ENCODE measurements around the gene SYT13.
A peak's percentile ranks its signal among the peaks of the same experiment; 100 is the strongest.
"Not testable (repeated sequence)": the region's sequence is repeated elsewhere in the genome, so short reads cannot be mapped to it uniquely, and the experiment has no call there.

The SYT13 gene

DNA sequence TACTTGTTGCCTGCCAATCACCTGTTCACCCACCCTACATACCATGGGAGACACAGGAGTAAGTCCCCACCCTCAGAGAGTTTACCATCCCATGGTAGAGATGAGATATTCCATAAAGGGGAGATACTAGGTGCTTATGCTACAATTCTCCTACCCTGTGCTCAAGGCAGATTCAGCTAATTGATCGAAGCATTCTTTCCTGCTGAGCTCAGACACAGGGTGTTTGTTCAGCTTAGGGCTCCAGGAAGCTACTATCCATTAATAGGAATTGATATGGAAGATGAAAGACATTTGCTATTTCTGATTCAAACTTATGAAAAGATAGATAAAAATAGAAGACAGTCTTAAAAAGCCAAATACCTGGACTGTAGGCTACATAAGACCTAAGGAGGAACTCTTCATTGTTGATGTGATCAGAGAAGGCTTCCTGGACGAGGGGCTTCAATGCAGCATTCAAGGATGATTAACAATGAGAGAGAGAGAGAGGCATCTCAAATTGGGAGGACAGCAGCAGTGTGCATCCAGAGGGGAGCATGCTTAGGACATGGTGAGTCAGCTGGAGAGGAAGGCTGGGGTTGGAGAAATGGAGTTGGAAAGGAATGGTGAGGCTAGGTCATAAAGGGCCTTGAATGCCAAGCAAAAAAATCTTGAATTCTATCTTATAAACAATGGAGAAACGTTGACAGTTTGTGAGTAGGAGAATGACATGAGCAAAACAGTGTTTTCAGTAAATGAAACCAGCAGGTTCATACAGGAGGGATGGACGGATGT is 15.0 kb downstream of the SYT13 start:
- no peak for DNase-seq

DNA sequence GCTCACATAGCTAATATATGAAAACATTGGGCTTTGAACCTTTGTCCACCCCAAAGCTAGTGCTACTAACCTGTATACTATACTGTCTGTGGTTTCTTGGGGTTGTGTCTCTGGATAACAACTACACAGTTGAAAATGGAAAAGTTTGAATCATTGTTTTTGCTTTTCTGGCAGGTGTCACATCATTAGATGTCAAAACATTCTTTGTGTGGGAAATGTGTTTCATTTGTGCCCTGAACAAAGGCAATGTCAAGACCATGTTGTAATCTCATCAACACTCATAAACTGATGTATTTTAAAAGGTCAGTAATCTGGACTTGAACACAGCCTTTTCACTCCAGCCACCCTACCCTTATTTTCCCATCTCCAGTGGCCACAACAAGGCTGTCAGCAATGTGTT is 16.5 kb downstream of the SYT13 start:
- DNase-seq: no peak

DNA sequence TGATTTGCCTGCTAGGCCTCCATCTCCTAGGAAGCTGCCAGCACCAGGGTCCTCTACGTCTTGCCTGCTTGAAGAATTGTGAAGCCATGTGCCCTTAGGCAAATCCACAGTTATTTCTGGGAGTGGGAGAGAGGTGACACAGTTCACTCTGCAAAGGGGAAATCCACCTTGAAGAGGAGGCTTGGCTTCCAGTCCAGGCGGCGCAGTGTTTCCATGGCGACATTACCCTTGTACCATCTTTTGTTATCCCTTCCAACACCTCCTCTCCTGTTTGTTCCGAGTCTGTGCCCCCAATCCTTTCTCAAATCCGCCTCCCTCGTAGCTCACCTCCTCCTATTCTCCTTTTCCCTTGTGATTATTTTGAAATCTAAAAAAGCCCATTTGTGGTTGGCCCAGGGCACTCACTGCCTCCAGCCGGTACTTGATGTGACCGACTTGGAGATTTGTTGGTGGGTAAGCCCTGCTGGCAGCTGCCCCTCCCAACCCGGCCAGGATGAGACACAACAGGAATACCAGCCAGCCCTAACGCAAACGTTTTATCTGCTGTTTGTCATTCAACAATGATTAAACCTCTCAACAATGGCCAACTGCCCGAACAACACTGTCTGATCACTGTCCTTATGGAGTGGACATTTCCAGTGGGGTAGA is 18.4 kb downstream of the SYT13 start:
- no peak for DNase-seq

DNA sequence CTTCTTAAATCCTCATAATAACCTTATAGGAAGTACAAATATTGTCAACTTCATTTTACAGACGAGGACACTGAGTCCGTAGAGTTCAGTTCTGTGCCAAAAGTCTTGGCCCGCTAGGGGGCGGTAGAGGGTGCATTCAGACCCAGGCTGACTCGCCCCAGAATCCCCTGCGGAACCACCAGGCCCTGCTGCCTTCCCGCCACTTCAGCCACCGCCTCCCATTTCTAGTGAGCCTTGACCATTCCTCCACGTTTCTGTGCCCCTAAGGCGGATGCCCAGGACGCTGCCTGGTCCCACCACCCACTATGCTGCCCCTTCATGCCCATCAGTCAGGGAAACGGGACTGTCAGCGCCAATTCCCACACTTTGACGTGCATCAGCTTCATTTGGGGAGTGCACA is 19.1 kb downstream of the SYT13 start:
- no peak for DNase-seq

DNA sequence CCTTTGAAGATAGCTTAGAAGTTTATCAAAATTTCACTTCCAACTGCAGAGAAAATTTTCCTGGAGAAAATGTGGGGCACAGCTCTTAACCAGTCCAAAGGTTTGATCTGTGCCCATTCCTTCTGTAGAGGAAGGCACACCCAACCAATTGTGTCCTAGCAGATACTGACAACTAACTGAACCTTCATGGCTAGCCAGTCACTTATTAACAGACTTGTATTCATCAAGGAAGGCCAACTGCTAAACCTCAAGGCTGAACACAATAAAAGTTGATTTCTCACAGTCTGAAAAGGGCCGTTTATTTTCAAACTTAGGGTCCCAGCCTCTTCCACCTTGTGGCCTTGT is 19.5 kb downstream of the SYT13 start:
- DNase-seq: no peak

DNA sequence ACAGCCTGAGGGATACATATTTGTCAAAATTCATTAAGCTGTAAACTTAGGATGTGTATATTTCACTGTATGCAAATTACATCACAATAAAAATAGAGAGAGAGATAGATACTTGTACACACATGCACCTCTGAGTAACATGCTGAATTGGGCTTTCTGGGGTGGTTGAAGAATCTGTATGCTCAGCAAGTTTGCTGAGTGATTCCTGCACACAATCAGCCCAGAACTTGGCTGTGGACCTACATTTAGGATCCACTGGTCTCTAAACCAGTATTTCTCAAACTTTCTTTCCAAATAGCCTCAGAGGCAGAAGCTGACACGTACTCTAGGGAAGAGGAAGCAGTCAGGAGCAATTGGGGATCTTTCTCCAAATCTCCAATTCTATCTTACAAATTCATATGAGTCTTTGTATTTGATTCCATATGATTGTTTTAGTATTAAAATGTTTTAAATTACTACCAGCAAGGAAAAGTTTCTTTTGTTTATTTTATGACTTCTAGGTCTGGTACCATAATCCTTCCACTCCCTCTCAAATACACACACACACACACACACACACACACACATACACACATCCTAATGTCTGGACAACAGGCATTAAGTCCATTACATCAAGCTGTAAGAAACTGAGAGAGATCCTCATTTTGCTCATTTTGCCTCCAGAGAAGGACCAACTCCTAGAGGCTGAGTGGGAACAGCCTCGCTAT is 20.0 kb downstream of the SYT13 start:
- DNase-seq: no peak

DNA sequence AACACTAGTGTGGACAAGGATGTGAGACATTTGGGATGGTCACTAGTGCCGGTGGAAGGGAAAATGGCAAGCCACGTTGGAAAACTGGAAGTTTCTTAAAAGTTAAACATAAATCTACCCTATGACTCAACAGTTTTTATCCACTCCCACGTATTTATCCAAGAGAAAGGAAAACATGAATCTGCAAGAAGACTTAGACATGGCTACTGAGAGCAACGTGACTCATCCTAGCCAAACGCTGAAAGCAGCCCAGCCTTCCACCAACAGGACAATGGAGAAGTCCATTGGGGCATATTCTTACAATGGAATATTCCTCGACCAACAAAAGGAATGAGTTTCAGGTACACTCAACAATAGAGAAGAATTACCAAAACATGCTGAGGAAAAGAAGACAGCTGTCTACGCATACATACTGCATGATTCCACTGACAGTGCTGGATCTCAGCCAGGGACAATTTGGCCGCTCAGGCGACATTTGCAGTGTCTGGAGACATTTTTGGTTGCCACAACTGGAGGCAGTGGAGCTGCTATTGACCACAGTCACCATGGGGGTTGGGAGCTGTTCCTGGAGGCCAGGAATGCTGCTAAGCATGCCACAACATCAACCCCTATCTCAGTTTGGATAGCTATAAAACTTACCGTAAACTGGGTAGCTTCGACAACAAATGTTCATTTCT is 21.2 kb downstream of the SYT13 start:
- DNase-seq: no peak

DNA sequence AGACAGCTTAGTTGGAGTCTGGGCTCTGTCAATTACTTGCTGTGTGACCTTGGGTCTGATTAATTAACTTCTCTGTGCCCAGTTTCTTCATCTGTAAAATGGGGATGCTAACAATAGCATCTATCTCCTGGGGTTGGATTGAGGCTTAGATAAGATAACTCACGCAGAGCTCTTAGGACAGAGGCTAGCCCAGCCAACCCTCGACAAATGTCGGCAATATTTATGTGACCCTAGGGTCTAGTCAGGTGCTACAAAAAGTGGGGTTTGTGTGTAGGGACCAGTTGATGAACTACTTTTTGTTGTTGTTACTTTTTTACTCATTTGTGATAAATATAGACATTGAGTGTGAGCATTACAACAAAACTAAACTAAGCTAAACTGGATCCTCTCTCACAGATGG is 22.4 kb downstream of the SYT13 start:
- DNase-seq: no peak

DNA sequence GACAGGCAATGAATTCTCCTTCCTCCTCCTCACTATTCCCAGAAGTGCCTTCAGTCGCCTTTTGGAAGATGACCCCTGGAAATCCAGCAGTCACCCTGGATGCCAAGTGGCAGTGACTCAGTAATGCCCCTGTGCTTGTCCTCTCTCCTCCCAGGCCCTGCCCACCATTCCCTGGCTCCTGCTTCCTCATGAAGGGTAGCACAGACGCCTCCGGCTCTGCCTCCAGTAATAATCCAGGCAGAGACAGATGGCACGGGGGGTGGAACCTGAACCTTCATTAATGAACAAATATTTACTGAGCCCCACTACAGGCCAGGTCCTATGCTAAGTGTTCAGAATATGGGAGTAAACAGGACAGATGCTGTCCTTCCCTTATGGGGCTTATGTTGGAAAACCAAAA is 23.2 kb downstream of the SYT13 start:
- DNase-seq: peak; percentile 90

DNA sequence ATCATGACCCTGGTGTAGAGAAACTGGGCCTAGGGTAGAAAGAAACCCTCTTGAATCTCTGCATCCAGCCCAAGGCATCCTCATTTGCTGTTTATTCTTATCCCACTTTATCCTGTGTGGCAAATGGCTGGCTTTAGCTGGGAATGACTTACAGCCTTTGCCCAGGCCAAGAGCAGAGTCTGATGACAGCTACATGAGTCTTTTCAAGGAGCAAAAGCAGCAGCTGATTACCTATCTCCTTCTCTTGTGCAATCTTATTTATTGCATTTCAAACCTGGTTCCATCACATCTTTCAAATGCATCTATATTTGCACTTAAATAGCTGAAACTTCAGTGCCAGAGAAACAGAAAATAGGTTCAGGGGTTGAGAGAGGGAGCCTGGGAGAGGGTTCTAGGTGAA is 26.1 kb downstream of the SYT13 start:
- DNase-seq: no peak

DNA sequence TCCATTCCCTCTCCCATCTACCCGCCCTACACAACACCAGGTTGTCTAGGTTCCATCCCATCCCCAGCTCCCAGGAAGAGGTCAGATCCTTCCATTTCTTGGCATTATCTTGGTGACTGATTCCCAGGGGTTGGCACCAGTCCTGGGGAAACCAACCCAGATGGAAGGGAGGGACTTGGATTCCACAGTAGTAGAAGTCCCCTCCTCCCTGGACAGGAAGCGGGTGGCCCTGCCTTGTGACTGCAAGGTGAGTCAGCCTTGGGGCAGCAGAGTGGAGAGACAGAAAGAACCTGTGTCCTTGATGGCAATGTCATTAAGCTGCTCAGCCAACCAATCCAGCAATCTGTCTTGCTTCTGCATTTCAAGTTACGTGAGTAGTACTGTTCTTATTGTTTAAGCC is 26.5 kb downstream of the SYT13 start:
- DNase-seq: peak; percentile 78

DNA sequence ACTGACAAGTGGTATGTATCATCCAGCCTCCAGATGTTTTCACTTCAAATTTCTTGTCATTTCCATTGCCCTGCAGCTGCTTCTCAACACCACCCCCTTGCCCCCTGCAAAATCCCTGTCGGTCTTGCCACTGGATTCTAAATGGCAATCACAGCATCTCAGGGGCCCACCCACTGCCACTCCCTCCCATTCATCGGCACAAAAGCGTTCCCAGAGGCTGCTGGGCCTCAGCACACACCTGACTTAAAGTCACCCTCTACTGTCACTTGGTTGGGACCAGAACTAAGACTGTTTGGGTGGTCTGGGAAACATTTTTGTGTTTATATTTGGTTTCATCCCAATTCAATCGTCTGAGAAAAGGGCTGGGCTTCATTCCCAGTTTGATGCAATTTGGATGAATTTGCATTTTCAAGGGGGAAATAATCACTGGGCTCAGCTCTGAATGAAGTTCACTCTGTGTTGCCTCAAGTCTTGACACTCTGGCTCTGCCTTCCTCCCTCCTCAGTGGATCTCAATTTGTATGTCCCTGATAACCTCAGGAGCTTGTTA is 27.1 kb downstream of the SYT13 start:
- peak; percentile 63 for DNase-seq

DNA sequence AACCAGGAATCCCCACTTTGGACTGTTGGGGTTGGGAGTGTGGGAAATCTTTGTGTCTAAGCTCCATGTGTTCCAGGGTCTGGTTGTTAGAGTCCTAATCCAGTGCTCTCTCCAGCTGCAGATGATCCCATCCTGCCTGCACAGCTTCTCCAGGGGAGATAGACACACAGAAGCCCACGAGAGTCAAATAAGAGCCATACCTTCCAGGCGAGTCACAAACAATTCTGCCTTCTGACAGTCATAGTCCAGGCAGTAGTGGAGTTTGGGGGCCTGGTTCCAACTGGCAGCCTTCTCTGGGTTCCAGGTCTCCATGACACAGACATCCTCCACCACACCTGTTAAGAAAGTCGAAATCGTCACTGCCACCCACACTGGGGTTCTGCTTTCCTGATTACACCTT is 32.1 kb downstream of the SYT13 start:
- no peak for DNase-seq

DNA sequence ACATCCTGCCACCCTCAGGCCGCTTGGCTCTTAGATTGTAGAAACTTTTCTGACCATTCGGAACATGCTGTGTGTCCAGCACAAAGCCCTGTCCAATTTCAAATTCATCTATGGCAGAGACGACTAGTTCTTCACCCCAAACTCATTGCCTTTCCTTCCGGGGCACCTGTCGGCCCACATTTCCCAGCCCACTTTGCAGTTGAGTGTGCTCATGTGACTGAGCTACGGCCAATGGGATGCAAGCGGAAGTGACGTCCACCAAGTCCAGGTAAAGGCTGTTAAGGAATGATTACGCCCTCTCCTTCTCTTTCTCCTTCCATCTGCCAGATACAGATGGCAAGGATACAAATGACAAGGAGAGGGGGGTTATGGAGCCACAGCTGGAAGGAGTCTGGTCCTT is 32.5 kb downstream of the SYT13 start:
- DNase-seq: no peak

DNA sequence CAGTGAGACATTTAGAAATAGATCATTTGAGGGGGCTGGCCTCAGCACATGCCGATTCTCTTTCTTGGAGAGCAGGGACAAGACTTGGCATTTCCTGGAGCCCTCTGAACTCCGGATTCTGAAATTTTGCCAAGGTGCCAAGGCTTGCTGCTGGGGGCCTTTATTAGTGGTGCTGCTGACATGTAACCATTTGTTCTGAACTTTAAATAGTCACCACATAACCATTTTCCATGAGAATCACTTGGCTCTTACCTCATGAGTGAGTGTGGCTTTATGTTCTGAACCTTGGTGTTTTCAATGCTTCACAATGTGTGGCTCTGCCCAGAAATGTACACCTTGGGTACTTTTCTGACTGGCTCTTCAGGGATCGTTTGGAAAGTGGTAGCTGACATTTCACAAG is 33.3 kb downstream of the SYT13 start:
- no peak for DNase-seq

DNA sequence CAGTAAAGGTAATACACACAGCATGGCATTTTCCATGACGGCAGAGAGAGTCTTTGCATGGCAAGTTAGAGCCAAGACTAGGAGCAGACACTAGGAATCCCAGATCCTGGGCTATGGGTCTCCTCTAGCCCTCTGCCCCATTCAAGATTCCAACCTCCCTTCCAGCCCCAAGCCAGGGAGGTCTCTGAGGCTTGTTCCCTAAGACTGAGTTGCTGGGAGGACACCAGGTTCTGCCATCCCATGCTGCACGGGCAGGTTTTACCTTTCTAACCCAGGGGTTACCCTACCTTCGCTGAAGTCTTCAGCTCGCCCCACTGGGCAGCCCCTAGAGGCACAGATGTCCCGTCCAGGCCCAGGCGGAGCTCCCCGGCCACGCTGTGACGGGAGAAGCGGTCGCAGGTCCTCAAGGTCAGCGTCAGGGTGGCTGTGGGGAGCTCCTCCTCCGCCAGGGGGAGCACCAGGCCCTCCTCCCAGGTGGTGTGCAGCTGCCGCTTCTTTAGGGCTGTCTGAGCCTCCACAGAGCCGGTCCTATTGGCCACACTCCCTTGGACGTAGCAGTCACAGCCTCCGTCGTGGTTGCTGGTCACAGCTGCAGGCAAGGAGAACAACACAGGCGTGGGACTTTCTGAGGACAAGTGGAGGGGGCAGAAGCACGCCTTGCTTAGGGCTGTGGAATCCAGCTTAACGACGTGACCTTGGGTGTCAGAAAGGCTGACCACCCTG is 33.8 kb downstream of the SYT13 start:
- DNase-seq: no peak

DNA sequence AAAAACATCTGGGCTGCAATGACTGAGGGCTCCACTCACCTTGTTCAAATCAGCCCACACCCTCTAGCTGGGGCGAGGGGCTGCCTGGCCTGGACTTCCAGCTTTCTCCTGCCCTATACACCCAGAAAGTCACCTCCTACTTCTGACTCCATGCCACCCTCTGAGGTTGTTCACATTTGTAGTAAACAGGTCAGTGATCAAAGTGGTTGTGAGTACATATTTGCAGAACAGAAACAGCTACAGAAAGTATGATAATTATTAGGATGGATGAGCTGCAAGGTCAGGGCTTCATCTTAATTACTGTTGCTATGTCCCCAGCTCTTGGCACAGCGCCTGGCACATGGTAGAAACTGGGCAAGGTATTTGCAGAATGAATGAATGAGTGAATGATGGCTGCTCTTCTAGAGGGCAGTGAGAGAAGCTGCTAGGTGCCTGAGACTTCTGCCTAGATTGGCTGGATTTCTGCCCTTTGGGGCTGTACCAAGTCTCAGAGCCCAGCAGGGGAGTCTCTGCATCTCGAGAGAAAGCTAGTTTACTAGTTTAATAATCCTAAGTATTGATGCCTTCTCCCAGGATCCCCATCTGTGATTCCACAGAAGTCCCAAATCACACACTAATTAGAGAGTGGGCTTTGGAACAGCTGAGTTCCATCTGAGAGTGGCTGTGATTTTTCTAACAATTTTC is 36.0 kb downstream of the SYT13 start:
- DNase-seq: peak; percentile 66

DNA sequence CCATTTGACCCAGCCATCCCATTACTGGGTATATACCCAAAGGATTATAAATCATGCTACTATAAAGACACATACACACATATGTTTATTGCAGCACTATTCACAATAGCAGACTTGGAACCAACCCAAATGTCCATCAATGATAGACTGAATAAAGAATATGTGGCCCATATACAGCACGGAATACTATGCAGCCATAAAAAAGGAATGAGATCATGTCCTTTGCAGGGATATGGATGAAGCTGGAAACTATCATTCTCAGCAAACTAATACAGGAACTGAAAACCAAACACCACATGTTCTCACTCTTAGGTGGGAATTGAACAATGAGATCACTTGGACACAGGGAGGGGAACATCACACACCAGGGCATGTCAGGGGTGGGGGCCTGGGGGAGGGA is 36.8 kb downstream of the SYT13 start:
- DNase-seq: not testable (repeated sequence)

DNA sequence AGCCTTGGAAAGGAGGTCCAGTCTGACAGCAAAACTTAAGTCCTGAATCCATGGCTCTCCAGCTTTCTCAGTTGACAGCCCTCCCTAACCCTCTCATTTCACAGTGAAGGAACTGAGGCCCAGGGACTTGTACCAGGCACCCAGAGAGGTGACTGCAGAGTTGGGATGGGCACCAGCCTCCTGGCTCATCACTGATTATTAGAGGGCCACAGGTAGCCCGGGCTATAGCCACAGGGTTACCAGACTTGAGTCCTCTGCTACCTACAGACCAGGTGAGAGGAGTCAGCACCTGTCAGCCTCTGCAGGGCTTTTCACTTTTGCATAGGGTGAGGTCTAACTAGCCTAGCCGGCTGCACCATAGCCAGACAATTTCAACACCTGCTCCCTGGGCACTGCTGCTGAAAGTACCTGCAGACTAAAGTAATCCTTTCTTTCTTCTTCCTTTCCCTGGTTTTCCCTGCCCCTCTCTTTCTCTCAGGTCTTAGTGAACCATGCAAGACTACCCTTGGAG is 37.6 kb downstream of the SYT13 start:
- DNase-seq: no peak

DNA sequence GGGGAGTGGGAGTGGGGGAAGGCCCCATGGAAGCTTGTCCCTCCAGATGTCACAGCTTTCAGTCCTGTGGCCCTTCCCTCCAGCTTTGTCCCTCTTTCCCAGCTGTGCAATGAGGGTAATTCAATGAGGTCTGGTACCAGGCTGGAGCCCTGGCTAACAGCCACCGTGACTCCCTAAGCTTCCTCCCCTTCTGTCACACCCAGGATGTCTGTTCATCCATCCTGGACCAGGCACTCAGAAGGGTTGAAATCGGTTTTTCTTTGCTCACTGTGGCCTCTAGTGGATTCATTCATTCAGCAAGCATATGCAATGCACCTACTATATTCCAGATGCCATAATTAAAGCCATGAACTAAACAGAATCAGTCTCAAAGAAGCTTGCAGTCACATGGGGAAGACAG is 38.7 kb downstream of the SYT13 start:
- DNase-seq: peak; percentile 73

DNA sequence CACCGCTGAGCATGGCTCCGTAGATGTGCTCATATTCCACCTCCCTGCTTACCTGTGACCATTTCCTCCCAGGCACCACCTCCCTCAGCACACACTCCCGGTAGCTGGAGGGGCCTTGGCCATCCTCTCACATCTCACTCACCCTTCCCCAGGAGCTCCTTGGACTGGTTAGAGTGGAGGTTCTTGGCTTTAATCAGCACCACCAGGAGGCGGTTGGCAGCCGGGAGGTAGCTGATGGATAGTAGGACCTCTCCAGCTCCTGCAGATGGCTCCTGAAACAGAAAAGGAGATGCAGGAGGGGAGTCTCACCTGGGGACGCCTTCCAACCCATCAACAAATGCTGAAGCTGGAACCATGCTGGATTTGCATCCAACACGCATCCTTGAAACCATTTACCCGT is 39.9 kb downstream of the SYT13 start:
- no peak for DNase-seq
